Smooth muscle cell of the brain vasculature (primary cell): Measurements from ENCODE around the gene SNCAIP.
"Not testable (repeated sequence)": the region's sequence is repeated elsewhere in the genome, so short reads cannot be mapped to it uniquely, and the experiment has no call there.

Experiments used
- DNase-seq: peaks from one replicate; pipeline ENCODE4 v3.0.0-alpha.2; 2012; ENCODE audit warnings: low read depth, low spot score

SNCAIP gene

GRCh38 chr5:122465031-122465577, 153.1 kb downstream of the SNCAIP start:
- DNase-seq, result no peak

DNA sequence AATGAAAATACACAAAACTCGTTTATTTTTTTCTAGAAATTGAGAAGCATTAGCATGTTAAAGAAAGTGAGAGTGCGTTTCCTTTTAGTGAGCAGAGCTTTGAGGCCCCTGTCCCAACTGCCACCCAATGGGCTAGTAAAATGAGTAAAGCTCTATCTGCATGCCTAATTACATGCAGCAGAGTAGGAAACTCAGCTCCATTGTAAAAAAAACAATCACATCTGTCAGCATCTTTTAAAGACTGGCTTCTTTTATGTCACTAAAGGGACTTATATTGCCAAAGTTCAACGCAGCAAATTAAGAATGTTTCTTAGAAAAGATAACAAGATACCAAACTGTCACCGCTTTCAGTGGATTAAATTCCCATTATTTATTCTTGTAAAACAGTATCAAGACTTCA, 154.0 kb downstream of the SNCAIP start:
- no peak for DNase-seq

DNA sequence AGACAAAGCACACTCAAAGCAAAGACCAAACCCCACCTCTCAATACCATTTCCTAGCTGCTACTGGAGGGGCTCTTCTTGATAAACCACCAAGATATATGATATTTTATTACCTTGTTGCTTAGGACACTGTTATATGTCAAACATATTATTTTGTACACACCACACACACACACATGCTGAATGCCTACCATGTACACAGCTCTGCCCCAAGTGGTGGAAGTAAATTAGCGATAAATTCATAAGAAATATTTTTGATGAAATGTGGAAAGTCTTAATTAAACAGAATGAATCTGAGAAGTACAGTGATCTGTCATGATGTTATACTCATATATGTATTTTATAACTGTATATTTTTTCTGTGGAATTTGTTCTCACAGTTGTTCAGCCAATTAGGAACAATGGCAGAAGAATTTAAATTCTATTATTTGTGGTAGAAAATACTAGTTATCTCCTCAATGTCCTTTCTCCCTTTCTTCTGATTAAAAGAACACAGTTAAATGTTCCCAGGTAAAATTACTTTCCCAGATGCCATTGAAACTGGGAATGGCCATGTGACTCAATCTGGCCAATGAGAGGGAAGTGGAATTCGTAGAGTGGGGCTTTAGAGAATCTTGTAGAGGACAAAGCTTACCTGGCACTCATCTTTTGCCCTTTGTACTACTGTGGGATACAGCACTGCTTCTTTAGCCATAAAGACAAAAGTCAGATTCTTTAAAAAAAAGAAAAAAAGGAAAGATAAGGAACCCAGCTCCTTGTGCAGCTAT, 156.5 kb downstream of the SNCAIP start:
- no peak for DNase-seq

- DNase-seq, result no peak
Measured at GRCh38 chr5:122469384-122469919, 157.4 kb downstream of the SNCAIP start.

- DNase-seq, result no peak
Measured at GRCh38 chr5:122470365-122470764, 158.3 kb downstream of the SNCAIP start.

DNA sequence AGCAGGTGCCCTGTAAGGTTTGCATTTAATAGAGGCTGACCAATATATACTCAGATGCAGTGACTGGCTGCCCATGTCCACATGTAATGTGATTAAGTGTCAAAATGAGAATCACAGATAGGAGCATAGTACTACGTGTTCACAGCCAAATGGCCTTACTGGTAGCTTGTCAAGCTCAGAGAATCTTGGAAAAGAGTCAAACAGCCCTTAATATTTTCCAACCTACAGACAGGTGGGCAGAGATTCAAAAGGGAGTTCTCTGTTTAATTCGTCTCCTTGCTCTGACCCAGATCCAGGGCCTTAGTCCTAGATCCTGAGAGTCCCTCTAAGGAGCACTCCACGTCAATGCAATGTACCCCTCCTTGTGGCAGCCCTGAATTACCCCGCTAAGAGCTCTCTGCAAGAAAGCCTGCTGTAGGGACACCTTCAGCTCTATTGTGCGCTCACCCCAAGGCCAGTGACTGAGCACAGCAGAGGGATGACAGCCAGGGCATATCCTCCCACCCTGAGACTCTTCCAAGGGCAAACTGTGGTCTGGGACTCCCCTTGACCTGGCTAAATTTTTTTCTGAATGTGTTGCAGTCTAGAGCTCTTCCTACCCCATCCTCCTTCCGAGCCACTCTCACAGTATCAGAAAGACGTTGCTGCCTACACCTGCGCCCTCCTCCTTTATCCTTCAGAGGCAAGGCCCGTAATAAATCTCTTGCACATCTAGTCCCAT, 159.2 kb downstream of the SNCAIP start:
- DNase-seq, result no peak

GRCh38 chr5:122471752-122472061, 159.7 kb downstream of the SNCAIP start:
- DNase-seq, result no peak

- DNase-seq, result no peak
Measured at GRCh38 chr5:122473138-122473843, 161.3 kb downstream of the SNCAIP start.

DNA sequence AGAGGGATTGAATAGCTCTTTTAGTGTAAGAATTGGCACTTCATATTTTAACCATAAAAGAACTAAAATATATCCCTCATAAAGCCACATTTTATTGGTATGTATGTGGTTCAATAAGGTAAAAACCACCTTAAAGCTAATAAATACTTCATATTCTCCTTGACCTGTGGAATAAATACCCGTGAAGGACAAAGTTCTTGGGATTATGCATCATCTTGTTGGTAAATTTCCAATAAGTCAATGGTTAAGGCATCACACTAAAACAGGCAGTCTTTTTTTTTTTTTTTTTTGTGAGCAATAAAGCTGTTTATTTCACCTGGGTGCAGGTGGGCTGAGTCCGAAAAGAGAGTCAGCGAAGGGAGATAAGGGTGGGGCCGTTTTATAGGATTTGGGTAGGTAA, 161.9 kb downstream of the SNCAIP start:
- DNase-seq, result no peak

- no peak for DNase-seq
Measured at GRCh38 chr5:122478741-122479442, 166.9 kb downstream of the SNCAIP start.

GRCh38 chr5:122480146-122480545, 168.1 kb downstream of the SNCAIP start:
- no peak for DNase-seq

GRCh38 chr5:122484103-122484502, 172.1 kb downstream of the SNCAIP start:
- no peak for DNase-seq

GRCh38 chr5:122485226-122485625, 173.2 kb downstream of the SNCAIP start:
- DNase-seq, result no peak

GRCh38 chr5:122486616-122487015, 174.6 kb downstream of the SNCAIP start:
- DNase-seq, result not testable (repeated sequence)

DNA sequence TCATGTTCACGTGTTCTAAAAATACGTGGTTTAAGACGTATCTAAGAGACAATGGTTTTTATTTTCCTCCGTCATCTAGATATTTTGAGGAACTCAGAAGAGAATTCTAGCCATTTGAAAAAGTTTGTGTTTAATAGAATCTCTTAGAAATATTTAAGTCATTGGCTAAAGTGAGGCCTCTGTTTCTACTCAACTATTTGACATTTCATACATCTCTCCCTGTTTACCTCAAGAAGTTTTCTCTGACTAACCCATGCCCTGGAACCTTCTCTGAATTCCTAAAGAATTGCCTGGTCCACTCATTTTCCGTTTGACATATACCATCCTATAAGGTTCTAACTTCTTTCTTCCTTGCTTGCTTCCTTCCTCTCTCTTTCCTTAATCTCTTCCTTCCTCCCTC, 178.7 kb downstream of the SNCAIP start:
- no peak for DNase-seq

DNA sequence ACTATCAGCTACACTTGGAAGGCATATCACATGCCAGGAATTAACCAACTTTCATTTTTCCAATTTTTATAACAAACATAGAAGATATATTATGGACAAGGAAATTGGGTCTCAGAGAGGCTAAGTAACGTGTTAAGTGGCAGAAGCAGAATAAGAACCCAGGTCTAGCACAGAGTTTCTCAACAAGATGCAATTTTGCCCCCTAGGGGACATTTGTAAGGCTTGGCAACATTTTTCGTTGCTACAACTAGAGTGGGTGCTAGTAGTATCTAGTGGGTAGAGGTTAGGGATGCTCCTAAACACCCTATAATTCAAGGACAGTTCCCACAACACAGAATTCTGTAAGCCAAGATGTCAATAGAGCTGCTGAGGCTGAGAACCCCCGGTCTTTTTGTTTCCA, 180.6 kb downstream of the SNCAIP start:
- no peak for DNase-seq

GRCh38 chr5:122493091-122494021, 181.3 kb downstream of the SNCAIP start:
- no peak for DNase-seq

- DNase-seq, result no peak
Measured at GRCh38 chr5:122494109-122494508, 182.1 kb downstream of the SNCAIP start.

GRCh38 chr5:122498163-122498562, 186.1 kb downstream of the SNCAIP start:
- DNase-seq, result no peak

DNA sequence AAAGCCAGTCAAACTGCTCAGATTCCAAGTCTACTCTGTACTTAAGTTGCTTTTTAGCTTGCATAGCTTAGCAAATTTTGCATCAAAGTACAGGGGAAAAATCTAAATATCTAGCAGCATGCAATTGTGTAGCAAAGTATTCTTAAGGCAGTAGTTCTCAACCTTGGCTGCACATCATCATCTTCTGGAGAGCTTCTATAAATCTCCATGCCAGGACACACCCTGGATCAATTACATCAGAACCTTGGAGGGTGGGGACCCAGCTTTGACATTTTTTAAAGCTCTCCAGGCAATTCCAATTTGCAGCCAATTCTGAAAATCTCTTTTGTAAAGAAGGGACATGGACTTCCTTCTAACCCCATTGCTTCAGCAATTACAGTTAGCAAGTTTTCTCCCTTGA, 187.5 kb downstream of the SNCAIP start:
- no peak for DNase-seq
